NT2/D1 (cell line): ENCODE data around the gene MFSD6L.

Experiments used
- DNase-seq: peaks from one replicate; pipeline ENCODE4 v3.0.0-alpha.2; 2011; ENCODE audit warnings: low read depth, low spot score
- H3K27me3 ChIP-seq: 2 replicates; pipeline ENCODE4 v1.6.0; 2011; ENCODE audit warnings: mild to moderate bottlenecking; ENCODE audit not compliant: insufficient read length, insufficient read depth
- H3K36me3 ChIP-seq: 2 replicates; pipeline ENCODE4 v1.6.1; 2011; ENCODE audit warnings: mild to moderate bottlenecking, low read length, mixed read lengths; ENCODE audit not compliant: insufficient read depth, insufficient read length
- H3K4me1 ChIP-seq: 2 replicates; pipeline ENCODE4 v1.5.1; 2011; ENCODE audit not compliant: insufficient read depth, insufficient read length
- H3K4me3 ChIP-seq: 2 replicates; pipeline ENCODE4 v1.5.1; 2011; ENCODE audit warnings: low read depth; ENCODE audit not compliant: insufficient read length
- H3K9ac ChIP-seq: 2 replicates; pipeline ENCODE4 v1.6.0; 2011; ENCODE audit warnings: low read depth; ENCODE audit not compliant: insufficient read length
- H3K9me3 ChIP-seq: 2 replicates; pipeline ENCODE4 v1.5.1; 2011; ENCODE audit warnings: mild to moderate bottlenecking, low read length; ENCODE audit not compliant: insufficient read depth
- SUZ12 ChIP-seq: IDR thresholded peaks from 2 replicates; pipeline ENCODE4 v1.6.1; 2011; ENCODE audit not compliant: insufficient read length, insufficient read depth; ENCODE audit errors: extremely low read depth
- YY1 ChIP-seq: IDR thresholded peaks from 2 replicates; pipeline ENCODE4 v1.6.1; 2011; ENCODE audit not compliant: insufficient read length, insufficient read depth
- ZNF274 ChIP-seq: IDR thresholded peaks from 2 replicates; pipeline ENCODE4 v1.6.1; 2011; ENCODE audit warnings: mild to moderate bottlenecking, low read depth, low read length

The MFSD6L gene

GRCh38 chr17:8825802-8826201, 26.6 kb upstream of the MFSD6L start:
- Histone ChIP-seq H3K9me3 (peaks cover 14% of the 10 kb centered on the region), H3K9ac (no peak overlapping the region), H3K36me3 (no peaks in the 10 kb centered on the region), H3K27me3 (no peaks in the 10 kb centered on the region), H3K4me3 (no peak overlapping the region), H3K4me1 (no peaks in the 10 kb centered on the region)
- no peak for DNase-seq
- TF ChIP-seq YY1 (no peak), ZNF274 (no peak), SUZ12 (no peak)

DNA sequence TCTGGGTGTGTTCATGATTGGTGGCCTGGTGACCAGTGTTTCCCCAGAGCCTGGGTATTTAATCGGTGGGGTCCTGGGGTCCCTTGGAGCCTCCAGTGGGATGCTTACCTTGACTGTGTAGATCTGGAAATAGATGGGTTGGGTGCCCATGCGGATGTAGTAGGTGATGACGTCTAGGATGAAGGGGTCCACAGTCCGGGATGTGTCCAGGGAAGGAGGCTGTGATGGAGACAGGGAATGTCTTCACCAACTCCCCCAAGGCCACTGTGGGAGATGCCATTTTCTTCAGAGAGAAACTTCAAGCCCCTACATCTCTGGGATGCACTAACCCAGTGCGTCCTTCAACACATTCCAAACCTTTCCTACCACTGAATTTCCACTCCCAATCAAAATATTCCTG, 24.1 kb upstream of the MFSD6L start:
- peaks cover 14% of the 10 kb centered on the region for H3K9me3 ChIP-seq
- no peak for DNase-seq
- H3K36me3 ChIP-seq = no peaks in the 10 kb centered on the region
- TF ChIP-seq ZNF274 = no peak
- TF ChIP-seq SUZ12 = no peak
- no peak for TF ChIP-seq YY1
- no peak overlapping the region for H3K4me3 ChIP-seq
- no peaks in the 10 kb centered on the region for H3K27me3 ChIP-seq
- H3K9ac ChIP-seq = no peak overlapping the region
- H3K4me1 ChIP-seq = no peaks in the 10 kb centered on the region

- Histone ChIP-seq H3K4me3 (no peak overlapping the region), H3K9me3 (peaks cover 14% of the 10 kb centered on the region), H3K27me3 (no peaks in the 10 kb centered on the region), H3K36me3 (no peaks in the 10 kb centered on the region), H3K4me1 (no peaks in the 10 kb centered on the region), H3K9ac (no peak overlapping the region)
- DNase-seq = no peak
- TF ChIP-seq ZNF274 (no peak), SUZ12 (no peak), YY1 (no peak)
Measured at GRCh38 chr17:8822401-8823035, 23.4 kb upstream of the MFSD6L start.

- no peaks in the 10 kb centered on the region for H3K36me3 ChIP-seq
- peaks cover 14% of the 10 kb centered on the region for H3K9me3 ChIP-seq
- no peaks in the 10 kb centered on the region for H3K27me3 ChIP-seq
- no peaks in the 10 kb centered on the region for H3K4me1 ChIP-seq
- DNase-seq = no peak
- H3K9ac ChIP-seq = no peak overlapping the region
- no peak for TF ChIP-seq ZNF274
- TF ChIP-seq SUZ12 = no peak
- no peak for TF ChIP-seq YY1
- no peak overlapping the region for H3K4me3 ChIP-seq
Measured at GRCh38 chr17:8821446-8822105, 22.4 kb upstream of the MFSD6L start.

DNA sequence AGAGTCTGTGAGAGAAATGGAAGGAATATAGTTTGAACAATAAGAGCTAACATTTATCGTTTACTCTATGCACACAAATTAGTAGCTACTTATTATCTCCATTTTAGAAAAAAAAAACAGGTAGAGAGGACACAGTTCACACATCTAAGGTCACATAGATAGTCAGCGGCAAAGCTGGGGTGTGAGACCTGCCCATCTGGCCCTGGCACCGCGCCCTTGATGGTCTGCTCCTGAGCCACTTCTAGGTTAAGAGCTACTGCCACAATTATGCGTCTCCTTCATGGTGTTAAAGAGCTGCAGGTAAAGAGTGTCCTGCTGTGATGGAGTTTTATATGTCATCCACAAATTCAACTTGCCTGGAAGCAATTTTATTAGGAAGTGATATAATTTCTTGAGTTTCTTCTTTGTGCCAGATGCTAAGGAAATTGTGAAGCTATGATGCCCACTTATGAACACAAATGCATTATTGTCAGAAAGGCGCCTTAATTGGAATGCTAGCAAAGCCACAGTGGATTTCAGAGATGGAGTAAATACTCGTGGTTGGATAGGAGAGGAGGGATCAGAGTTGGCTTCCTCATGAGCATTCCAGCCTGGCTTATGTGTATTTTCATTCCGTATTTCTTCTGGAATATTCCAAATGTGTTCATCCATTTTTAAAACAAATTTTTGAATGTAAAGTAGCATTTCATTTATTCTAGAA, 21.3 kb upstream of the MFSD6L start:
- Histone ChIP-seq H3K4me3 (no peak overlapping the region), H3K9ac (no peak overlapping the region)

DNA sequence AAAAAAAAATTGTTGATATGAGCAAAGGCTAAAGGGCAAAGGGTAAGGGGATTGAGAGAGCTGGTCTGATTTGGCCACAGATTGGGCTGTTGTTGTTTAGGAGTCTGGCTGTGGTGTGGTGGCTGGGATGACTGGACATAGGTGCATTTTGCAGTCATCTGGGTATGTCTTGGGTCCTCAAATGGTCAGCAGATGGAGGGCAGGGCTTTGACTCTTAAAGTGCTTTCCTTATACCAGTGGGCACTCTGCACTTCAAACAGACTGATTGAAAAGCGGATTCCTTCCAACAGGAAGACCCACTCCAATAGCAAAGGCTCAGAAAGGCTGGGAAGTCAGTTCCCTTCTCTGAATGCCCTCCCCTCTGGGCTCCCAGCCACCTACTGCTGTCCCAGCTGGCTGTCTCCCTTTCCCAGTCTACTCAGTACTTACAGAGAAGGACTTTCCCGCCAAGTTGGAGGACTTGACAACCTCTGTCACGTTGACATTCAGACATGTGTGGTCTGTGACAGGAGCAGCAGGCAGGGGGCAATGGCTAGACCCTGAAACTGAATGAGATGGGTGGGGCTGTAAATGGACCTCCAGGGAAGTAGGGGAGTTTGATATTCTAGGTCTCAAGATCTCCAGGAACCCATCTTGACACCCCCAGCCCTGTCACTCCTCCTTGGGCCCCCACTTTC, 19.6 kb upstream of the MFSD6L start:
- Histone ChIP-seq H3K4me1 (no peaks in the 10 kb centered on the region), H3K9ac (no peak overlapping the region), H3K4me3 (no peak overlapping the region), H3K27me3 (no peaks in the 10 kb centered on the region), H3K9me3 (0 out of 2 replicates have a peak, but pooled peaks cover 2% of the 10 kb centered on the region), H3K36me3 (no peaks in the 10 kb centered on the region)
- no peak for TF ChIP-seq ZNF274
- TF ChIP-seq YY1 = no peak
- TF ChIP-seq SUZ12 = no peak
- DNase-seq = no peak

More for the DNA sequence above, 21.3 kb upstream of the MFSD6L start:
- H3K4me1 ChIP-seq = no peaks in the 10 kb centered on the region
- DNase-seq = no peak
- no peaks in the 10 kb centered on the region for H3K36me3 ChIP-seq
- peaks cover 14% of the 10 kb centered on the region for H3K9me3 ChIP-seq
- H3K27me3 ChIP-seq = no peaks in the 10 kb centered on the region
- TF ChIP-seq YY1 (no peak), SUZ12 (no peak), ZNF274 (no peak)
